Hepatocyte (in vitro differentiated cells): ENCODE data around the gene CCDC74A. TPM values are rescaled to one million over a fixed set of nuclear protein-coding genes. Genes with fewer than 3 reads are reported as not detected.

ENCODE experiments used
- DNase-seq: peaks from one replicate; pipeline ENCODE4 v3.0.0-alpha.2; 2016; ENCODE audit warnings: low spot score
- H2AFZ ChIP-seq: fragments of 200-600 bp; sonication (generic); 2 replicates; pipeline ENCODE4 v1.6.0; 2016; ENCODE audit warnings: antibody characterized with exemption, mild to moderate bottlenecking
- H3K27ac ChIP-seq: fragments of 200-600 bp; sonication (generic); 2 replicates; pipeline ENCODE4 v1.5.1; 2016; ENCODE audit warnings: mild to moderate bottlenecking
- H3K27me3 ChIP-seq: fragments of 200-600 bp; sonication (generic); 2 replicates; pipeline ENCODE4 v1.6.1; 2016
- H3K36me3 ChIP-seq: fragments of 200-600 bp; sonication (generic); replicated peaks from 2 replicates; pipeline ENCODE4 v1.5.1; 2016; ENCODE audit warnings: low read depth; ENCODE audit not compliant: insufficient read depth
- H3K4me1 ChIP-seq: fragments of 200-600 bp; sonication (generic); 2 replicates; pipeline ENCODE4 v1.5.1; 2016; ENCODE audit warnings: mild to moderate bottlenecking, moderate library complexity; ENCODE audit not compliant: insufficient read depth
- H3K4me2 ChIP-seq: fragments of 200-600 bp; sonication (generic); 2 replicates; pipeline ENCODE4 v1.6.0; 2016
- H3K4me3 ChIP-seq: fragments of 200-600 bp; sonication (generic); 2 replicates; pipeline ENCODE4 v1.5.1; 2016; ENCODE audit warnings: mild to moderate bottlenecking
- H3K79me2 ChIP-seq: fragments of 200-600 bp; sonication (generic); 2 replicates; pipeline ENCODE4 v1.6.0; 2017; ENCODE audit warnings: mild to moderate bottlenecking
- H3K9me2 ChIP-seq: fragments of 200-600 bp; sonication (generic); replicated peaks from 2 replicates; pipeline ENCODE4 v1.6.0; 2017; ENCODE audit warnings: mild to moderate bottlenecking; ENCODE audit not compliant: insufficient read depth
- H3K9me3 ChIP-seq: fragments of 200-600 bp; sonication (generic); 2 replicates; pipeline ENCODE4 v1.5.1; 2016; ENCODE audit warnings: low read depth, mild to moderate bottlenecking
- H4K20me1 ChIP-seq: fragments of 200-600 bp; sonication (generic); 2 replicates; pipeline ENCODE4 v1.6.0; 2016; ENCODE audit warnings: mild to moderate bottlenecking; ENCODE audit not compliant: insufficient read depth, poor library complexity, severe bottlenecking
- CTCF ChIP-seq: fragments of 200-600 bp; sonication (generic); IDR thresholded peaks from 2 replicates; pipeline ENCODE4 v1.5.1; 2016; ENCODE audit warnings: antibody characterized with exemption, mild to moderate bottlenecking; ENCODE audit not compliant: poor library complexity
- EZH2 ChIP-seq: fragments of 200-600 bp; sonication (generic); IDR thresholded peaks from 2 replicates; pipeline ENCODE4 v1.6.1; 2016; ENCODE audit warnings: antibody characterized with exemption, mild to moderate bottlenecking, borderline replicate concordance
- EZH2phosphoT487 ChIP-seq: fragments of 200-600 bp; sonication (generic); IDR thresholded peaks from one replicate; pipeline ENCODE4 v1.6.1; 2018; ENCODE audit warnings: antibody characterized with exemption, mild to moderate bottlenecking, low read depth, moderate library complexity; ENCODE audit not compliant: unreplicated experiment, severe bottlenecking
- WGBS: methylation state at CpG from one replicate; pipeline ENCODE4 v1.1.6; 2016; ENCODE audit warnings: low lambda C conversion rate; ENCODE audit errors: missing lambda C conversion rate; 5-methylcytosine and 5-hydroxymethylcytosine counted together
- polyA plus RNA-seq: library from polyadenylated mRNA; unstranded; fragments of >200 nt; fragmentation: Nextera tagmentation; extraction: Ambion mirVana; gene quantifications from 2 replicates; pipeline ENCODE4 v1.2.1, GENCODE V29; 2016
- total RNA-seq: library from RNA; depleted of rRNA; stranded (reverse); fragments of >200 nt; gene quantifications from 2 replicates; pipeline ENCODE4 v1.2.3, GENCODE V29; 2014

CCDC74A gene
- total and polyA plus RNA-seq, 2 experiments from 2014 or later, result 8.0 to 9.4 TPM

GRCh38 chr2:131552871-131553270, 25.2 kb downstream of the CCDC74A start:
- H3K79me2 ChIP-seq, result no peaks in the 10 kb centered on the region

DNA sequence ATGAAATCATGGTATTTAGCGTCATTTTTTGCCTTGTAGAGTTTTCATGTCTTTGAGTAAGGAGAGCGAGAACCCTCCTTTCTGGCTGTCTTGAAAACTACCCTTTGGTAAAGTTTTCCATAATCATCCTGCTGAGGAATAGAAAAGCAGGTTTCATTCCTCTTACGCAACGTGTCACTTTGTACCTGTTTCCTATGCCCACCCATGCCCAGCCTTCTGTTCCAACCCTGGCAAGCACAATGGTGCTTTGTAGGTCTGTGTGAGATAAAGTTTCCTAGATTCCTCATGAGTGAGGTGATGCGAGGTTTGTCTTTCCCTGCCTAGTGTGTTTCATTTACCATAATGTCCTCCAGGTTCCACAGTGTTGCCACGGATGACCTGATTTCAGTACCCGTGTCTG, 29.3 kb downstream of the CCDC74A start:
- 91% methylated on average over 7 of the region's 7 CpGs for WGBS
- no peak overlapping the region for H3K27ac ChIP-seq

More at GRCh38 chr2:131552871-131553270, 25.2 kb downstream of the CCDC74A start:
- Histone ChIP-seq H3K9me3 (no peaks in the 10 kb centered on the region), H3K36me3 (no peaks in the 10 kb centered on the region), H2AFZ (no peak overlapping the region), H3K9me2 (no peaks in the 10 kb centered on the region), H3K4me3 (no peak overlapping the region), H3K4me1 (no peaks in the 10 kb centered on the region), H3K27ac (no peak overlapping the region), H3K4me2 (no peak overlapping the region), H3K27me3 (no peaks in the 10 kb centered on the region), H4K20me1 (no peaks in the 10 kb centered on the region)
- TF ChIP-seq EZH2phosphoT487, result no peak
- no peak for TF ChIP-seq EZH2
- no peak for TF ChIP-seq CTCF
- DNase-seq, result no peak
- WGBS, result 78% methylated on average over 11 of the region's 11 CpGs

DNA sequence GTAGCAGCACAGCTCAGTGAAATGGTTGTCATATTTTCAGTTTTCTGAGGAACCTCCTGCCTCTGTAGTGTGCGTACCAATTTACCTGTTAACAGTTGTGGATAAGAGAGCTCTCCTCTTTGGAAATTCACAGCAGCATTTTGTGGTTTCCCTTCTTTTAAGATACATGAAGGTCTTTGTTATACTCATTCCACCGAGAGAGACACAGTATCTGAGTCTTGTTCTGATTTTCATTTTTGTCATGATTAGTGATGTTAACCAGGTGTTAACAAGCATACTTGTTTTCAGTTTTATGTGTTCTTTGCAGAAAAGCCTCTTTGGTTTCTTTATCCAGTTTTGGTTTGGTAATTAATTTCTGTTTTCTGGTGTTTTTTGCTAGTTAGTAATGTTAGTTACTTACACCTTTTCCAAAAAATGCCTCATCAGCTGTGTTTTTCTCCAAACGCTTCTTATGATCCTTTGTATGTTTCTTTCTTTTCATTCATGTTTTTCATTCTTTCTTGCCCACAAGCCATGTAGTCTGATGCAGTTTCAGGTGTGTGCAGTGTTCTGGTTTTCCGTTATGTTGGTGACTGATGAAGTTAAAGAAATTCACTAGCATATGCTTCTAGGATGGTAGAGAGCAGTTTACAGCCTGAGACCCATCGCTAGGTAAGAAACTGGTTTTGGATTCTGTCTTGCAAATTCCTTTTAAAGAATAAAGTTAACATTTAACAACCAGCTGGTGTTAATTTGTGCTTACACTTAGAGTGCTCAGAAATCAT, 30.1 kb downstream of the CCDC74A start:
- H3K9me2 ChIP-seq, result no peaks in the 10 kb centered on the region
- no peak overlapping the region for H3K27ac ChIP-seq
- no peak overlapping the region for H2AFZ ChIP-seq
- no peaks in the 10 kb centered on the region for H4K20me1 ChIP-seq
- no peak overlapping the region for H3K4me3 ChIP-seq
- no peaks in the 10 kb centered on the region for H3K27me3 ChIP-seq
- no peak overlapping the region for H3K4me2 ChIP-seq
- TF ChIP-seq EZH2 (no peak), EZH2phosphoT487 (no peak), CTCF (no peak)
- no peaks in the 10 kb centered on the region for H3K9me3 ChIP-seq
- DNase-seq, result no peak
- H3K36me3 ChIP-seq, result no peaks in the 10 kb centered on the region
- H3K79me2 ChIP-seq, result no peaks in the 10 kb centered on the region
- WGBS, result 81% methylated on average over 5 of the region's 5 CpGs
- H3K4me1 ChIP-seq, result no peaks in the 10 kb centered on the region

More for the DNA sequence above, 29.3 kb downstream of the CCDC74A start:
- H3K4me2 ChIP-seq, result no peak overlapping the region
- H2AFZ ChIP-seq, result no peak overlapping the region
- H3K27me3 ChIP-seq, result no peaks in the 10 kb centered on the region
- no peaks in the 10 kb centered on the region for H3K36me3 ChIP-seq
- no peaks in the 10 kb centered on the region for H3K79me2 ChIP-seq
- DNase-seq, result no peak
- TF ChIP-seq CTCF (no peak), EZH2 (no peak), EZH2phosphoT487 (no peak)
- no peaks in the 10 kb centered on the region for H3K9me3 ChIP-seq
- no peaks in the 10 kb centered on the region for H3K9me2 ChIP-seq
- H3K4me3 ChIP-seq, result no peak overlapping the region
- H4K20me1 ChIP-seq, result no peaks in the 10 kb centered on the region
- H3K4me1 ChIP-seq, result no peaks in the 10 kb centered on the region
